Right lobe of liver (tissue), 4 donors: Measurements from ENCODE around the gene TP53RK.

Experiments used
- POLR2A ChIP-seq: fragments of 450-650 bp; IDR thresholded peaks from one replicate; pipeline ENCODE4 v1.6.1; 2017; ENCODE audit warnings: antibody characterized with exemption, mild to moderate bottlenecking
- TF ChIP-seq, protein P1 (sequence below), 4 donors: fragments of 200-600 bp in 3 of 4; fragments of 450-650 bp in 1 of 4; IDR thresholded peaks; one replicate each; pipeline versions ENCODE4 v1.5.1 to v1.8.0; 2016 to 2022; ENCODE audit warnings: antibody characterized with exemption in 4 of 4, mild to moderate bottlenecking in 2 of 4
- donor health status: DM: no; HTN: no; CAD: no.
- donor health status: DM: no; HTN: no; CAD: no.
- donor health status: DM: no; HTN: yes; CAD: no.

DNA sequence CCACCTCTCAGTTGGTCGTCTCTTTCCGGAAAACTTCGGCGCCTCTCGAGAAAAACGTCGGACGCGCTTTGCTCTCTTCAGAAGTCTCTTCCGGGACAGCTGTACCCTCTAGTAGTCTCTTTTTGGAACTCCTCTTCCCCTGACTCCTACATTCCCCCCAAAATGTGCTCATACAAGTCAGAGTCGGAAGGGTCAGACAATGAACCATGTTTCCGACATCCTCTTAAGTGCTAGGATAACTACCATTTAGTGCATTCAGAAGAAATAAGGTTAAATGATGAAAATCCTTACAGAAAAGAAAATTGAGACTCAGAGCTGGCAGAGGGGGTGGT lies 476 bp upstream of the TP53RK start:
- TF ChIP-seq, protein P1, sequence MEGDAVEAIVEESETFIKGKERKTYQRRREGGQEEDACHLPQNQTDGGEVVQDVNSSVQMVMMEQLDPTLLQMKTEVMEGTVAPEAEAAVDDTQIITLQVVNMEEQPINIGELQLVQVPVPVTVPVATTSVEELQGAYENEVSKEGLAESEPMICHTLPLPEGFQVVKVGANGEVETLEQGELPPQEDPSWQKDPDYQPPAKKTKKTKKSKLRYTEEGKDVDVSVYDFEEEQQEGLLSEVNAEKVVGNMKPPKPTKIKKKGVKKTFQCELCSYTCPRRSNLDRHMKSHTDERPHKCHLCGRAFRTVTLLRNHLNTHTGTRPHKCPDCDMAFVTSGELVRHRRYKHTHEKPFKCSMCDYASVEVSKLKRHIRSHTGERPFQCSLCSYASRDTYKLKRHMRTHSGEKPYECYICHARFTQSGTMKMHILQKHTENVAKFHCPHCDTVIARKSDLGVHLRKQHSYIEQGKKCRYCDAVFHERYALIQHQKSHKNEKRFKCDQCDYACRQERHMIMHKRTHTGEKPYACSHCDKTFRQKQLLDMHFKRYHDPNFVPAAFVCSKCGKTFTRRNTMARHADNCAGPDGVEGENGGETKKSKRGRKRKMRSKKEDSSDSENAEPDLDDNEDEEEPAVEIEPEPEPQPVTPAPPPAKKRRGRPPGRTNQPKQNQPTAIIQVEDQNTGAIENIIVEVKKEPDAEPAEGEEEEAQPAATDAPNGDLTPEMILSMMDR (IDR thresholded peaks at IDR 0.05): no peak
- no peak for TF ChIP-seq POLR2A
